HL-60 (cell line): ENCODE data around the gene SRRM3.

ENCODE experiments used
- DNase-seq, 2 experiments: peaks; one replicate each; pipeline ENCODE4 v3.0.0-alpha.2; 2010 to 2020; ENCODE audit warnings: low read depth in 1 of 2, low spot score in 1 of 2
- H3K27ac ChIP-seq: fragments of 250-450 bp; sonication (Bioruptor Pico); replicated peaks from 2 replicates; pipeline ENCODE4 v1.5.1; 2020; ENCODE audit warnings: mild to moderate bottlenecking, moderate library complexity
- H3K27me3 ChIP-seq: fragments of 250-450 bp; sonication (Bioruptor Pico); 2 replicates; pipeline ENCODE4 v1.5.1; 2021; ENCODE audit warnings: mild to moderate bottlenecking, moderate library complexity; ENCODE audit not compliant: insufficient read depth, poor library complexity, severe bottlenecking
- H3K4me3 ChIP-seq: replicated peaks from 2 replicates; pipeline ENCODE4 v1.5.1; 2011; ENCODE audit warnings: mild to moderate bottlenecking, control low read depth, low read length; ENCODE audit not compliant: insufficient read depth
- CTCF ChIP-seq: IDR thresholded peaks from one replicate; pipeline ENCODE4 v1.5.1; 2011; ENCODE audit warnings: low read length, control low read depth, inconsistent platforms; ENCODE audit not compliant: insufficient read depth
- GABPA ChIP-seq: IDR thresholded peaks from 2 replicates; pipeline ENCODE4 v1.6.1; 2012; ENCODE audit warnings: low read depth
- POLR2AphosphoS5 ChIP-seq: IDR thresholded peaks from 2 replicates; pipeline ENCODE4 v1.6.1; 2012; ENCODE audit warnings: low read depth
- REST ChIP-seq: IDR thresholded peaks from 2 replicates; pipeline ENCODE4 v1.6.1; 2012; ENCODE audit warnings: low read depth; ENCODE audit not compliant: insufficient replicate concordance
- SPI1 ChIP-seq: IDR thresholded peaks from 2 replicates; pipeline ENCODE4 v1.6.1; 2012; ENCODE audit warnings: low read depth, mild to moderate bottlenecking, borderline replicate concordance

The SRRM3 gene

GRCh38 chr7:76252021-76252420, 50.3 kb downstream of the SRRM3 start:
- no peak overlapping the region for H3K4me3 ChIP-seq
- peaks cover 3% of the 10 kb centered on the region for H3K27me3 ChIP-seq
- H3K27ac ChIP-seq = no peak overlapping the region
- no peak for DNase-seq
- no peak for TF ChIP-seq REST
- no peak for TF ChIP-seq SPI1
- TF ChIP-seq GABPA = no peak
- TF ChIP-seq CTCF = no peak
- no peak for TF ChIP-seq POLR2AphosphoS5

GRCh38 chr7:76254781-76255180, 53.1 kb downstream of the SRRM3 start:
- no peak for DNase-seq
- no peak overlapping the region for H3K27ac ChIP-seq
- TF ChIP-seq GABPA (no peak), POLR2AphosphoS5 (no peak), CTCF (no peak), REST (no peak), SPI1 (no peak)
- no peak overlapping the region for H3K4me3 ChIP-seq
- H3K27me3 ChIP-seq = peaks cover 13% of the 10 kb centered on the region

- H3K27me3 ChIP-seq = peaks cover 11% of the 10 kb centered on the region
- TF ChIP-seq GABPA (no peak), REST (no peak), SPI1 (no peak), POLR2AphosphoS5 (no peak), CTCF (no peak)
- DNase-seq = no peak
- no peak overlapping the region for H3K4me3 ChIP-seq
- no peak overlapping the region for H3K27ac ChIP-seq
These were observed 56.3 kb downstream of the SRRM3 start for GRCh38 chr7:76257973-76258372.
